ENCODE results near the gene MYH2.

MYH2 gene

DNA sequence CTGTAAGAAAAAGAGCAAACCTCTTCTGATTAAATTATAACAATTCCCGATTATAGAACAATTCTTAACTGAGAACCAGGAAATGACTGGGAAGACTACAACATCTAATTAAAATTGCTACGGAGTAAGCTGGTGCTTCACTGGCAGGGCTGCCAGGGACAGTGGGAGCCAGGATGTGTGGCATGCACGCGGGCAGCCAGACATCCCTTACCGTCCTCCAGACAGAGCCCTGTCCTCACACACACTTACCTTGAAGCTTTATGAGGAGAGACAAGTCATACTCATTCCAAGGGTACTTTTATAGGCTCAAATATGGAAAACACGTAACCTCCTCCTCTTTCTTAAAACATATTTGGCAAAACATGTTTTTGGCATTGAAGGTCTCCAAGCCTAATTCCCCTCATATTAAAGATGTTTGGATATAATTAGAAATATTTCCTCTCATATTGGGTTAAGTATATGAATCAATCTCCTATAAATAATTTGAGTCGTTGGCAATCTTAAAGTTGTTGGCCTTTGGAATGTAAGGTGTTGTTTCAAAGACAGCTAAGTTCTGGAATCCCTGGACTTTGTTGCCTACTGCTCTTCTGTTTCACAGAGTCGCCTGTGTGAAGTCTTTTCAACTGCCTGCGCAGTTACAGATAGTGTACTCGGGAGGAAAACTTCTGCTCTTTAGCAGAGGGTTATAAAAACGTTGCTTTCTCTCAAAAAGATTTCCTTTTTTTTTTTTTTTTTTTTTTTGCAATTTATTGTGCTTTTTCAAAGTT lies 31.0 kb downstream of the MYH2 start, which contains the start of gene MYH1:
MYH1 (minus strand) TSS at position 272 of the 767 bp plus-strand sequence. CDS start 1,900 bp downstream, outside the sequence.
- TF ChIP-seq, protein P1, sequence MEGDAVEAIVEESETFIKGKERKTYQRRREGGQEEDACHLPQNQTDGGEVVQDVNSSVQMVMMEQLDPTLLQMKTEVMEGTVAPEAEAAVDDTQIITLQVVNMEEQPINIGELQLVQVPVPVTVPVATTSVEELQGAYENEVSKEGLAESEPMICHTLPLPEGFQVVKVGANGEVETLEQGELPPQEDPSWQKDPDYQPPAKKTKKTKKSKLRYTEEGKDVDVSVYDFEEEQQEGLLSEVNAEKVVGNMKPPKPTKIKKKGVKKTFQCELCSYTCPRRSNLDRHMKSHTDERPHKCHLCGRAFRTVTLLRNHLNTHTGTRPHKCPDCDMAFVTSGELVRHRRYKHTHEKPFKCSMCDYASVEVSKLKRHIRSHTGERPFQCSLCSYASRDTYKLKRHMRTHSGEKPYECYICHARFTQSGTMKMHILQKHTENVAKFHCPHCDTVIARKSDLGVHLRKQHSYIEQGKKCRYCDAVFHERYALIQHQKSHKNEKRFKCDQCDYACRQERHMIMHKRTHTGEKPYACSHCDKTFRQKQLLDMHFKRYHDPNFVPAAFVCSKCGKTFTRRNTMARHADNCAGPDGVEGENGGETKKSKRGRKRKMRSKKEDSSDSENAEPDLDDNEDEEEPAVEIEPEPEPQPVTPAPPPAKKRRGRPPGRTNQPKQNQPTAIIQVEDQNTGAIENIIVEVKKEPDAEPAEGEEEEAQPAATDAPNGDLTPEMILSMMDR (IDR thresholded peaks at IDR 0.05; ENCODE audit: control insufficient read depth, extremely low read depth, insufficient read depth), result no peak
- no peak within 1 kb of the TSS for H3K4me3 ChIP-seq (ENCODE audit: low read depth, low read length)
- DNase-seq (ENCODE audit: low read depth), result no peak

DNA sequence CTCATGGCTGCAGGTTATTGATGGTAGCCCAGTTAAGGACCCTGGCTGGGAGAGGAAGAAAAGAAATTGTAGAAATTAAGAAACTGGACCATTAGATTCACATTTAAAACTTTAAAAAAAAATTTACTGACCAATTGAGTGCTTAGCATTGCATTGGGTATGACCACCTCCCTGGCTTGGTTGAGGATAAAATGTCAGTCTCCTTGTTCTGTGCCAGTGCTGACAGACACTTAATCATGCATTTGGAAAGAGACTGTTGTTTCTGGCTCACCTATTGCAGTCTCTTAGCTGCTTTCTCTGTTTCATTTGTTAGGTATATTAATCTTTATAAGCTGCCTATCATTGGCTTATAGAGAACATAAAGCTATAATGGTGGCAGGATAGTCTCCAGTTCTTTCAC lies 32.8 kb downstream of the MYH2 start:
- TF ChIP-seq, protein P1 (IDR thresholded peaks at IDR 0.05; ENCODE audit: control insufficient read depth, extremely low read depth, insufficient read depth), result no peak
- no peak for DNase-seq (ENCODE audit: low read depth)
- H3K4me3 ChIP-seq (ENCODE audit: low read depth, low read length), result no peak overlapping the region

GRCh38 chr17:10516065-10516464 lies 33.4 kb downstream of the MYH2 start:
- H3K4me3 ChIP-seq (ENCODE audit: low read depth, low read length), result no peak overlapping the region
- no peak for DNase-seq (ENCODE audit: low read depth)
- TF ChIP-seq, protein P1 (IDR thresholded peaks at IDR 0.05; ENCODE audit: control insufficient read depth, extremely low read depth, insufficient read depth), result no peak

DNA sequence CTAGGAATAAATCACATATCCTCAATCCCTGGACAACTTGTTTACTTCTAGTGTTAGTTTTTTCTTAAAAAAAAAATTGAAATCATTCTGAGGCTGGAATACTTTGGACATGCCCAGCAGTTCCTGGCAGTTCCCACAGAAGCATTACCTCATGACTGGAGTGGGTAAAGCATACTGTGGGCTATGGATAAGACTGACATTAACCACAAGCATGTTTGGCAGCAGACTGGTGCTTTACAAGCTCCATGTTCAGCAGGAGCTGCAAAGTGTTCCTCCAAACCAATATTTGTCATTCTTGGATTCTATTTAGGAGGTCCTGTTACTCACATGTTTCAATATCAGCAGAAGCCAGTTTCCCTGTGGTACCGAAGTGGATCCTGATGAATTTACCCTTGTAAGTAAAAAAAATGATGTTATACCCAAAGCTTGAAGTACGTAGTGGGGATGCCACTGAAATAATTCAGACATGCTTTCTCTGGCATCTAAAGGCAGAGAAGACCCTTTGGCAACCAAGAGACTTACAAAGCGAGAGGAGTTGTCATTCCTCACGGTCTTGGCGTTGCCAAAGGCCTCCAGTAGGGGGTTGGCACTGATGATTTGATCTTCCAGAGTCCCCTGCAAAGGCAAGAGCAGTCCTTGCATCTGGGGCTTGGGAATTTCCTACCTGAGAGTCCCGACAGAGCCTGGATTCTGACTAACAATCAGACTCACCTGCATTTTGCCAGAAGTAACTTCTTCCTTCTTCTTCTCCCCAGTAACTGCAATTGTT lies 36.0 kb downstream of the MYH2 start:
- H3K4me3 ChIP-seq (ENCODE audit: low read depth, low read length), result no peak overlapping the region
- TF ChIP-seq, protein P1 (IDR thresholded peaks at IDR 0.05; ENCODE audit: control insufficient read depth, extremely low read depth, insufficient read depth), result no peak
- DNase-seq (ENCODE audit: low read depth), result no peak

GRCh38 chr17:10512856-10513255 lies 36.6 kb downstream of the MYH2 start:
- no peak for DNase-seq (ENCODE audit: low read depth)
- H3K4me3 ChIP-seq (ENCODE audit: low read depth, low read length), result no peak overlapping the region
- TF ChIP-seq, protein P1 (IDR thresholded peaks at IDR 0.05; ENCODE audit: control insufficient read depth, extremely low read depth, insufficient read depth), result no peak

DNA sequence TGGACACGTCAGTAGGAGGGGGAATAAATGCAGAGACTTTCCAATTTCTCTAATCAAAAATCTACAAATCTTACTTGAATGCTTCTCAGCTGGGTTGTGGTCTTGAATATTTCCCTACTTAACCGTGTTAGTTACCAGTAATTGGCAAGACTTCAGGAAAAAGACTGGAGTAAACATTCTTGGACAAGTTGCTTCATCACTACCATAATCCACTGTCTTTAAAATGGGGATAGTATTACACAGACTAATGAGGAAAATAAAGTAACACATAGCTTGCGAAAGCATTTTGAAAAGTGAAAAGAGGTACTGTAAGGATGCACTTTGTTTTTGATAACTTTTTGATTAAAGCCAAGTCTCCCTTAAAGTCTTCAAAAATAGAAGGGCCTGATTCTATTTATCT lies 49.5 kb downstream of the MYH2 start:
- DNase-seq (ENCODE audit: low read depth), result peak; percentile 39
- H3K4me3 ChIP-seq (ENCODE audit: low read depth, low read length), result no peak overlapping the region
- TF ChIP-seq, protein P1 (IDR thresholded peaks at IDR 0.05; ENCODE audit: control insufficient read depth, extremely low read depth, insufficient read depth), result no peak

All from LNCaP clone FGC (cell line).